ENCODE measurements around the gene AFAP1L1. TPM values are rescaled to one million over a fixed set of nuclear protein-coding genes. Genes with fewer than 3 reads are reported as not detected.
"Not testable (repeated sequence)": the region's sequence is repeated elsewhere in the genome, so short reads cannot be mapped to it uniquely, and the experiment has no call there.

The AFAP1L1 gene
- total RNA-seq, 2 donors from 2014 or later, result 0.16 TPM; not detected in 1

DNA sequence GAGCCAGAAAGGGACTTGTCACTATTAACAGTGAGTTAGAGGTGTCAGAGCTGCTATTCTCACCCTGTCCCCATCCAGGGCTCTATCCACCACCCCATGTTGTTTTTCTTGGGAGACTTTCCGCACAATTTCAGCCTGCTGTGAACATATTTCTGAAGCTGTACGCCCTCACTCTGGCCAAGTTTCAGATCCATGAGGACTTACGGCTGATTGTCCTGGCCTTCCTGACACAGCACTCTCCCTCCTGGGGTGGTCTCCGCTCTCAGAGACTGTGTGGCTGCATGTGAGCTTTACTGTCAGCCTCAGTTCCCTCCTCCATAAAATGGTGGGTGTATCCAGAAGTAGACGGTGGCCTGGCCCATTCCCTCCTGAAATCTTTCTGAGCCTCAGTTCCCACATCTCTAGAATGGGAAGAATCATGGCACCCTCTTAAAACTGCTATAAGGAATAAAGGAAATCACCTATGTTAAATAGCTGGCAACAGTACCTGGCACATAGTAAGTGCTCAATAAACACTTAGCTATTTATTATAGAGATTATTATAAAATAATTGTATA is 108.2 kb downstream of the AFAP1L1 start:
- no peak overlapping the region for H3K4me3 Mint-ChIP-seq
- H3K27me3 Mint-ChIP-seq, result peaks cover 3% of the 10 kb centered on the region
- H3K36me3 Mint-ChIP-seq (ENCODE audit: low read depth), result no peaks in the 10 kb centered on the region
- no peak overlapping the region for H3K27ac Mint-ChIP-seq
- H3K9me3 Mint-ChIP-seq, result no peaks in the 10 kb centered on the region
- ATAC-seq (replicated peaks), result no peak
- H3K4me1 Mint-ChIP-seq, result peaks cover 5% of the 10 kb centered on the region

- peaks cover 3% of the 10 kb centered on the region for H3K27me3 Mint-ChIP-seq
- H3K9me3 Mint-ChIP-seq, result no peaks in the 10 kb centered on the region
- H3K27ac Mint-ChIP-seq, result no peak overlapping the region
- H3K36me3 Mint-ChIP-seq (ENCODE audit: low read depth), result no peaks in the 10 kb centered on the region
- no peak for ATAC-seq (replicated peaks)
- peaks cover 5% of the 10 kb centered on the region for H3K4me1 Mint-ChIP-seq
- H3K4me3 Mint-ChIP-seq, result no peak overlapping the region
Observed at GRCh38 chr5:149380466-149381121, 108.9 kb downstream of the AFAP1L1 start.

DNA sequence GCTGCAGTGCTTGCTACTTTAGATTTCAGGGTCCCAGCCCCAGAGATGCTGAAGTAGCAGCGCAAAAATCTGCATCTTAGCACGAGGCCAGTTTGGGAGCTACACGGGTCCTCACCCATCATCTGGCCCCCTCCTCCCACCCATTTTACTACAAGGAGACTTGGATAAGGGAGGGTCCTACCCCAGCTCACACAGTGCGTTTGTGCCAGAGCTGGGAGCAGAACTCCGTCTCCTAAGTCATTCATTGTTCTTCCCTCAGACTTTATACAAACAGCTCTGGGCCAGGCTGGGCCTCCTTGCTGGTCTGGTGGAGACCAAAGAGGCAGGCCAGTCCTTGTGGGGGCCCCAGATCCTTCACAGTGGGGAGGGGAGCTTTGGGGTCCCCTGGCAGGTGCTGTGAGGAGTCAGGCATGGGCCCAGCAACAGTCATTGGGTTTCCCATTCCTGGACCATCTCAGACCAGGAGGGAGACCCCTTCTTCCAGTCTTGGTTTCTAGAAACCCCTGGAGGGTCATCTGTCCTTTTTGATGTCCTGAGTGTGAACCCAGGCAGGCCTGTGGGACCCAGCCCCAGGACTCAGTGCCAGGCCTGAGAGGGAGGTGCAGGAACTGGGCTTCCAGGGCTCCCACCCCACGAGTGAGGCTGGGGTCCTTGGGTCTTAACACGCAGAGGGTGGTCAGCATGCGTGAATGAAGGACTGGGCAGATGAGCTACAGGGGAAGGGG is 109.8 kb downstream of the AFAP1L1 start:
- H3K4me1 Mint-ChIP-seq, result peaks cover 5% of the 10 kb centered on the region
- H3K36me3 Mint-ChIP-seq (ENCODE audit: low read depth), result no peaks in the 10 kb centered on the region
- no peaks in the 10 kb centered on the region for H3K9me3 Mint-ChIP-seq
- H3K4me3 Mint-ChIP-seq, result no peak overlapping the region
- H3K27ac Mint-ChIP-seq, result no peak overlapping the region
- no peak for ATAC-seq (replicated peaks)
- H3K27me3 Mint-ChIP-seq, result peaks cover 6% of the 10 kb centered on the region

- Mint-ChIP-seq H3K9me3 (no peaks in the 10 kb centered on the region), H3K27me3 (peaks cover 6% of the 10 kb centered on the region), H3K4me3 (no peak overlapping the region), H3K4me1 (peaks cover 5% of the 10 kb centered on the region), H3K36me3 (ENCODE audit: low read depth) (no peaks in the 10 kb centered on the region), H3K27ac (no peak overlapping the region)
- ATAC-seq (replicated peaks), result peak; percentile 87
Observed at GRCh38 chr5:149381986-149382338, 110.3 kb downstream of the AFAP1L1 start.

DNA sequence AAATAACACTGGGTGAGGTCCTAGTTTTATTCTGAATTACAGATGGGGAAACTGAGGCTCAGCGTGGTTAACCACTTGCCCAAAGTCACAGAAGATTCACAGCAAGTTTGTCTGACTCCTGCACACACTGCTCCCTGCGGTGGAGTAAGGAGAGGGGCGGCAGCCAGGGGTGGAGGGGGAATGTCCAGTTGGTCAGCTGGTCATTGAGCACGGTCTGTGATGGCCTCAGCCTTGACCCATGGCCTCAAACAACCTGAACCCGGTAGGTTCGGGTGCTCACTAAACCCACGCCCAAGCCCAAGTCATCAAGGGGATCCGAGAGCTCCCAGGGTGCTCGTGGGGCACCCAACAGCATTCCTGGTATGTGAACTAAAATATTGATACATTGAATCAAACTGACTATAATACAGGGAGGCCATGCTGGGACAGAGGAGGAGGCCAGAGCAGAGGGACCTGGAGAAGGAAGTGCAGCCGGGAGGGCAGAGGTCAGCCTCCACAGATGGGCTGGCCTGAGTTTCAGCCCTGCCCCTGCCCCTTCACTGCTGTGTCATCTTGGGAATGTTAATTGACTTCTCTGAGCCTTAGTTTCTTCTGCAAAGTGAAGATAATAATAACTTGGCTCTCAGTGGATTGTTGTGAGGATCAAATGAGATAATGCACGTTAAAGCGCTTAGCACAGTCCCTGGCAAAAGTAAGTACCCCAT is 111.0 kb downstream of the AFAP1L1 start:
- Mint-ChIP-seq H3K4me3 (no peak overlapping the region), H3K36me3 (ENCODE audit: low read depth) (no peaks in the 10 kb centered on the region), H3K4me1 (peaks cover 5% of the 10 kb centered on the region), H3K27me3 (peaks cover 6% of the 10 kb centered on the region), H3K27ac (no peak overlapping the region), H3K9me3 (no peaks in the 10 kb centered on the region)
- ATAC-seq (replicated peaks), result no peak

DNA sequence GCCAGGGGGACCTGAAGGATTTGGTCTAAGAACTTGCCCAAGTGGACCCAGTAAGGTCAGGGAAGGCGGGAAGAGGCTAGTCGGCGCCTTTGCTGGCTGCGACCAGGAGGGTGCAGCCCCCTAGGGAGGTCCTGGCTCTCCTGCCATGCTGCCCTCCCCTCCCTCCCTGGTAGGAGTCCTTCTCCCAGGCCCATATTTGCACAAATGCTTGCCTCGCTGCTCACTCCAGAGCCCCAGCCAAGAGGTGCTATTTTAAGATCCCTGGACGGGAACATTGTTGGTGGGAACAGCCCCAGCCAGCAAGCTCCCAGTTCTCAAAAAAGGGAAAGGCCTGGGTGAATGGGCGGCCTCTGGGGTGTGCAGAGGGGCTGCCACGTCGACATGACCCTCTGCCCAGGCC is 111.7 kb downstream of the AFAP1L1 start:
- H3K4me3 Mint-ChIP-seq, result no peak overlapping the region
- H3K27me3 Mint-ChIP-seq, result peaks cover 6% of the 10 kb centered on the region
- no peaks in the 10 kb centered on the region for H3K36me3 Mint-ChIP-seq (ENCODE audit: low read depth)
- peaks cover 5% of the 10 kb centered on the region for H3K4me1 Mint-ChIP-seq
- no peaks in the 10 kb centered on the region for H3K9me3 Mint-ChIP-seq
- ATAC-seq (replicated peaks), result no peak
- H3K27ac Mint-ChIP-seq, result no peak overlapping the region

- Mint-ChIP-seq H3K4me3 (no peak overlapping the region), H3K27ac (no peak overlapping the region), H3K36me3 (ENCODE audit: low read depth) (no peaks in the 10 kb centered on the region), H3K9me3 (no peaks in the 10 kb centered on the region), H3K4me1 (peaks cover 5% of the 10 kb centered on the region), H3K27me3 (peaks cover 3% of the 10 kb centered on the region)
- no peak for ATAC-seq (replicated peaks)
Observed at GRCh38 chr5:149386166-149386565, 114.5 kb downstream of the AFAP1L1 start.

DNA sequence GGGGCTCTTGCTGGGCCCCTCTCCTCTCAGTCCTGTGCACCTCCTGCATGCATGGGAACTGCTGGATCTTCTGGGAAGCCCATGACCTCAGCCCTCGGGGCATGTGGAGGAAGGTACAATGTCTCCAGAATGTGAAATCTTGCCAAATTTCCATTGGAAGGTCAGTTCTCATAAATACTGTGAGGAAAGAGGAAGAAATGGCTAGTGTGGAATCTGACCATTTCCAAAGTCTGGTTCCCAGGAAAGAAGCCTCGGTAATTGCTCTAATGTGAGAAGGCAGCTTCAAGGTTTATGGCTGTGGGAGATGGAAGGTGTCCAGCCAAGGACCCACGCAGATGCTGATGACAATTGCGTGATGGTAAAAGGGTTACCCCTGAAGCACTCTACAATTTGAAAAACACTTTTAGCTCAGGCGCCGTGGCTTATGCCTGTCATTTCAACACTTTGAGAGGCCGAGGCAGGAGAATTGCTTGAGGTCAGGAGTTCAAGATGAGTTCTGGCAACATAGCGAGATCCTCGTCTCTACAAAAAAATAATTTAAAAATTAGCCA is 115.5 kb downstream of the AFAP1L1 start:
- Mint-ChIP-seq H3K9me3 (no peaks in the 10 kb centered on the region), H3K4me3 (no peak overlapping the region), H3K36me3 (ENCODE audit: low read depth) (no peaks in the 10 kb centered on the region), H3K27ac (no peak overlapping the region), H3K27me3 (peaks cover 3% of the 10 kb centered on the region), H3K4me1 (peaks cover under 1% of the 10 kb centered on the region)
- no peak for ATAC-seq (replicated peaks)

- no peak for ATAC-seq (replicated peaks)
- Mint-ChIP-seq H3K27me3 (peaks cover 3% of the 10 kb centered on the region), H3K4me1 (no peaks in the 10 kb centered on the region), H3K9me3 (no peaks in the 10 kb centered on the region), H3K36me3 (ENCODE audit: low read depth) (no peaks in the 10 kb centered on the region), H3K4me3 (no peak overlapping the region), H3K27ac (no peak overlapping the region)
Observed at GRCh38 chr5:149387982-149388381, 116.3 kb downstream of the AFAP1L1 start.

DNA sequence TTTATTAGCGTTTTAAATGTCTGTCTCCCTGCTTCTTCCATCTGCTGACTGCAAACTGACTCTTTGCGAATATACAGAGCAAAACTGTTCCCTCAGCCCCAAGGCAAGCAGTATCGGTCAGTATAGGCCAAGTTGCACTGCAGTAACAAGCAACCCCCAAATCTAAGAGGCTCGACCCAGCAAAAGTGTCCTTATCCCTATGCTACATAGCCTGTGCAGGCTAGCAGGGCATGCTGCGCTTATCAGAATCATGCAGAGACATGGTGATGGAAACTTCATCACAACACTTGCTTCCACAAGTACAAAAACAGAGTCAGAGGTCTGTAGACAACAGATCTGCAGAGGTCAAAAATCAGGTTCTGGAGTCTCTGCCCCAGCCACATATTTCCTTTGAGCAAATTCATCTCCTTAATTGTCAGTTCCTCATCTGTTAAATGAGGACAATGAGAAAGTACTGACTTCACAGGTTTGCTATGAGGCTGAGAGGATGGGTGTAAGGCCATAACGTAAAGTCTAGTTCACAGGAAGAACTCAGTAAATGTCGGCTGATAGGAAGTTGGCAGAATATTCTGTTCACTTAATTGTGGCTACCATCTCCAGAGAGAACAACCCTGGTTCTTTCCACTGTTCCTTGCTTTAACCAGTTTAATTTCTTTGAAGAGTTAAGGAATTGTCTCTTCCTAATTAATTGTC is 117.0 kb downstream of the AFAP1L1 start:
- Mint-ChIP-seq H3K27me3 (peaks cover 3% of the 10 kb centered on the region), H3K36me3 (ENCODE audit: low read depth) (no peaks in the 10 kb centered on the region), H3K9me3 (no peaks in the 10 kb centered on the region), H3K4me1 (no peaks in the 10 kb centered on the region), H3K4me3 (no peak overlapping the region), H3K27ac (no peak overlapping the region)
- no peak for ATAC-seq (replicated peaks)

DNA sequence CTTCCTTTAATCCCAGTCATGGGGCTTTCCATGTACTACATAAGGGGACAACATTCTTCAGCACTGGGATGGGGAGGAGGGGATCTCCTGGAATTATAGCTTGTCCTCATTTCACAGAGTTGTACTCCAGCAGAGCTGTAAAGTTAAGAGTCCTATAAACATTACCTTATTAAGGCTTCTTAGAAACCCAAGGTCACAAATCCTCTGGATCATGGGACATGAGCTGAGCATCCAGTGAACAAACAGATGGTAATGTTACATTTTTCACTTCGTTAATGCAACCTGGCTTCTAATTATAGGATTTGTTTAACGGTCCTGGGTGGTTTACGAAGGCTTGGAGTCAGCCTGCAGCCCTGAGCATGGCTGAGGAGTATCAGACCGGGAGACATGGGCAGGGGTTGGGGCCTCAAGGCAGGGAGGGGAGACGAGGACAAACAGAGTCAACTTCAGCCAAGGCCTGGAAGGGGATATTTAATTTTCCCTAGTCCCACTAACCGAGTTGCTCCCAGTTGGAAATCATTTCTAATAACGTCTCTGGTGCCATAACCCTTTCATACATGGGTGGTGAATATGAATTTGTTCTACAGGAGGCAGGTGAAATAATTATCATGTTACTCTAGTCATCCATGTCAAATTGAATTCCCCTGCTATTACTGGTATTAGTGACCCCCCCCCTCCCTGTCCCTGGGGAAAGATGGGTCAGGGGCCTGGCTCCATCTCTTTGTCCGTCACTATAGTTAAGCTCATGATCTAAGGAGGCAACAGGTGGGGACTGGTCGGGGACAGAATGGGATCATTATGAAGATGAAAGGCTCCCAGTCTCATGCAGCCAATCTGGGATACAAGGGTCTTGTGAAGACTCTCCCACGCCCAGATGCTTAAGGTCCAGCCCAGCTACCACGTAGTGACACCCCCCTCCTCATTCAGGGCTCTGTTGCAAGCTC is 118.2 kb downstream of the AFAP1L1 start:
- Mint-ChIP-seq H3K36me3 (ENCODE audit: low read depth) (no peaks in the 10 kb centered on the region), H3K4me1 (no peaks in the 10 kb centered on the region), H3K27me3 (peaks cover 3% of the 10 kb centered on the region), H3K27ac (no peak overlapping the region), H3K4me3 (no peak overlapping the region), H3K9me3 (no peaks in the 10 kb centered on the region)
- no peak for ATAC-seq (replicated peaks)

DNA sequence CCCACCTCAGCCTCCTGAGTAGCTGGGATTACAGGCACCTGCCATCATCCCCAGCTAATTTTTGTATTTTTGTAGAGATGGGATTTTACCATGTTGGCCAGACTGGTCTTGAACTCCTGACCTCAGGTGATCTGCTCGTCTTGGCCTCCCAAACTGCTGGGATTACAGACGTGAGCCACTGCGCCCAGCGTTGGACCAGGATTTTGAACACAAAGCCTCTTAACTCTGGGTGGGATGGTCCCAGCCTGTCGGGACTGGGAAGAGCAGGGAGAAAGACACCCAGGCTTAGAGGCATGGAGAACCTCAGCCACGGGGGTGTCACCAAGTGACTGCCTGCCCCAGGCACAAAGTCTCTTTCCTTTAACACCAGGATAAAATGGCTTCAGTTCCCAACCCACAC is 119.4 kb downstream of the AFAP1L1 start:
- not testable (repeated sequence) for H3K4me1 Mint-ChIP-seq; H3K9me3 Mint-ChIP-seq; H3K27ac Mint-ChIP-seq; H3K36me3 Mint-ChIP-seq (ENCODE audit: low read depth); H3K27me3 Mint-ChIP-seq; ATAC-seq (replicated peaks); H3K4me3 Mint-ChIP-seq

Measured in activated T-helper 17 cell treated with anti-CD3 and anti-CD28 coated beads, Interleukin-2, amount 50 U/mL, for 72 hours (primary cell).